ENCODE data around the gene PCSK4. TPM values are rescaled to one million over a fixed set of nuclear protein-coding genes. Genes with fewer than 3 reads are reported as not detected.
"Not testable (repeated sequence)": the region's sequence is repeated elsewhere in the genome, so short reads cannot be mapped to it uniquely, and the experiment has no call there.

PCSK4 gene
- total RNA-seq, 1 experiment from 2014 or later = 11.1 TPM

DNA sequence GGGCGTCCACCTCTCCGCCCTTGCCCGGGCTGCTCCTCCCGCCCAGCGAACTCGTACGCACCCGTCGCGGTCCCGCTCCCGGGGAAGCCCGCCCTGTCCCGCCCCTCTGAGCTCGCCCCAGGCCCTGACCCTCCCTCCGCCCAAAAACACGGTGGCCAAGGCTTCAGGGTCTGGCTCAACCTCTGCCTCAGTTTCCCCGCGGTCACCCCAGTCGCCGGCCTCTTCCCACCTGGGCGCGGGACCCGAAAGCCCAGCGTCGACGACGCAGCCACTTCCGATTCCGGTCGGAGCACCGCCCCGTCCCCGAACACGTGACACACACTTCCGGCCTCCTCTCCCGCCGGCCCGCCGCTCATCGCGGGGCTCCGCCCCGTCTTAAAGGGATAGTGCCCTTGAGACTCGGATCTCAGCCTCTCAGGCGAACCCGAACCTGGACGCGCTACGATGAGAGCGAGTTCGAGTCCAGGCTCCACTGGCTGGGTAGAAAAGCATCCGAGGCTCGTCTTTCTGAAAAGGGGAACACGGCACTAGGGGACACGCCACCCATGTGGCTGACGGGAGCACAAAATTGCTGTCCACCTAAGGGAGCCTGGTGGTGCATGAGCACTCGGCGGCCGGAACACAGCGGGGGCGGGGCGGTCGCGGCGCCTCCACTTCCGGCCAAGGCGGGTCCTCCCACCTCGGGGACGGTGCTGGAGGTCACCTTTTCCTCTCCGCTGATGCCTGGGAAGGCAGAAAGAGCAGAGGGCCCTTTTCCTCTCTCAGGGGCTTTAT is 11.0 kb downstream of the PCSK4 start, which contains the start of gene C19orf25:
Gene C19orf25, minus strand, starts transcription at position 282 of the 774 bp plus-strand sequence. CDS start 312 bp downstream, outside the sequence.
- peak within 1 kb of the TSS; percentile 86 for H2AFZ ChIP-seq (ENCODE audit: low read depth, low read length, poor library complexity, severe bottlenecking)
- peak; percentile 86 for DNase-seq (ENCODE audit: low read depth, low spot score)
- no peaks in the 10 kb centered on the region for H3K9me3 ChIP-seq (ENCODE audit: control insufficient read depth in 1 of 2, insufficient read depth in 1 of 2, low read depth in 1 of 2, low read length in 2 of 2)
- H3K27me3 ChIP-seq (ENCODE audit: insufficient read depth, low read length) = no peaks in the 10 kb centered on the region
- intact Hi-C loops (cut with micrococcal nuclease) = loop anchor here (1.0 kb wide), 2 partner anchors 9 to 11 kb away; partner anchors contain the start of gene PCSK4
- peaks cover 3 to 5% of the 10 kb centered on the region in 2 experiments; a peak in 2 of 4 replicates for H3K36me3 ChIP-seq (ENCODE audit: control insufficient read depth in 1 of 2, insufficient read depth in 2 of 2, low read length in 2 of 2)
- peak within 1 kb of the TSS; percentile 89 for H3K27ac ChIP-seq (ENCODE audit: low read depth, low read length)
- ChIA-PET POLR2A (interaction anchor here (0.8 kb wide), 1 partner anchor 14 kb away, joined by 3 read pairs; no protein-coding TSS in a partner anchor), CTCF (no interaction called here), RAD21 (ENCODE audit: low non-redundant PET in 1 of 2, low total read pairs in 2 of 2, uncharacterized antibody in 2 of 2, unreplicated experiment in 2 of 2) (no interaction called here)
- H3K4me3 ChIP-seq (replicated peaks in 1 of 2; ENCODE audit: low read depth in 1 of 2, low read length in 2 of 2) = peak within 1 kb of the TSS; percentile 85 to 96
- peak within 1 kb of the TSS; percentile 97 for H3K4me2 ChIP-seq (ENCODE audit: low read length)
- peaks cover 34% of the 10 kb centered on the region for H3K79me2 ChIP-seq (ENCODE audit: insufficient read depth, low read length)
- peak; percentile 56 for TF ChIP-seq SIN3A (IDR thresholded peaks at IDR 0.05; ENCODE audit: low read depth)
- TF ChIP-seq EGR1 (IDR thresholded peaks at IDR 0.05; ENCODE audit: low read depth) = peak; percentile 93
- TF ChIP-seq RAD21 (IDR thresholded peaks at IDR 0.05; ENCODE audit: low read depth) = no peak
- TF ChIP-seq POLR2A (IDR thresholded peaks at IDR 0.05; ENCODE audit: borderline replicate concordance, extremely low read depth, insufficient read depth, insufficient read length) = peak; percentile 83
- TF ChIP-seq, protein P1, sequence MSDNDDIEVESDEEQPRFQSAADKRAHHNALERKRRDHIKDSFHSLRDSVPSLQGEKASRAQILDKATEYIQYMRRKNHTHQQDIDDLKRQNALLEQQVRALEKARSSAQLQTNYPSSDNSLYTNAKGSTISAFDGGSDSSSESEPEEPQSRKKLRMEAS (IDR thresholded peaks at IDR 0.05) = peak; percentile 96
- TF ChIP-seq, protein P2, sequence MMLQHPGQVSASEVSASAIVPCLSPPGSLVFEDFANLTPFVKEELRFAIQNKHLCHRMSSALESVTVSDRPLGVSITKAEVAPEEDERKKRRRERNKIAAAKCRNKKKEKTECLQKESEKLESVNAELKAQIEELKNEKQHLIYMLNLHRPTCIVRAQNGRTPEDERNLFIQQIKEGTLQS (IDR thresholded peaks at IDR 0.05) = no peak
- TF ChIP-seq POLR2AphosphoS5 (IDR thresholded peaks at IDR 0.05; ENCODE audit: low read depth, low read length) = peak; percentile 77
- no peak for TF ChIP-seq TCF7L2 (IDR thresholded peaks at IDR 0.05; ENCODE audit: borderline replicate concordance, extremely low read depth, insufficient read depth, insufficient read length)
- peak; percentile 86 for TF ChIP-seq SP1 (IDR thresholded peaks at IDR 0.05; ENCODE audit: low read depth)
- no TSS peak for BruUV-seq (replicated peaks)
- H3K9me2 ChIP-seq (ENCODE audit: insufficient read depth) = no peaks in the 10 kb centered on the region
- no peaks in the 10 kb centered on the region for H4K20me1 ChIP-seq (ENCODE audit: insufficient read depth)
- peak; percentile 87 for ATAC-seq
- peak within 1 kb of the TSS; percentile 88 for H3K9ac ChIP-seq (ENCODE audit: low read length)
- H3K4me1 ChIP-seq (ENCODE audit: control insufficient read depth in 1 of 2, insufficient read depth in 2 of 2, low read length in 2 of 2) = peaks cover 5 to 21% of the 10 kb centered on the region in 2 experiments; a peak in 3 of 4 replicates

DNA sequence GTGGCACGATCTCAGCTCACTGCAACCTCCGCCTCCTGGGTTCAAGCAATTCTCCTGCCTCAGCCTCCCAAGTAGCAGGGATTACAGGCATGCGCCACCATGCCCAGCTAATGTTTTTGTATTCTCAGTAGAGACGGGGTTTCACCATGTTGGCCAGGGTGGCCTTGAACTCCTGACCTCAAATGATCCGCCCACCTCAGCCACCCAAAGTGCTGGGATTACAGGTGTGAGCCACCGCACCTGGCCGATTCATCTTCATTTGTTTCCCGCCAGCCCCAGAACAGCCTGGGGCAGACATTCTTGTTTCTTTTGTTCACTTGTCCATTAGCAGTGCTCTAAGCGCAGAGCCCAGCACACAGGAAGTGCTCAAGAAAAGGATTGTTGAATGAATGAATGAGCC is 13.1 kb downstream of the PCSK4 start:
- H4K20me1 ChIP-seq (ENCODE audit: insufficient read depth); DNase-seq (ENCODE audit: low read depth, low spot score); BruUV-seq (replicated peaks); H3K9me2 ChIP-seq (ENCODE audit: insufficient read depth); ATAC-seq; H2AFZ ChIP-seq (ENCODE audit: low read depth, low read length, poor library complexity, severe bottlenecking); H3K27ac ChIP-seq (ENCODE audit: low read depth, low read length); intact Hi-C loops (cut with micrococcal nuclease); H3K9me3 ChIP-seq (ENCODE audit: control insufficient read depth in 1 of 2, insufficient read depth in 1 of 2, low read depth in 1 of 2, low read length in 2 of 2); CTCF ChIA-PET; H3K36me3 ChIP-seq (ENCODE audit: control insufficient read depth in 1 of 2, insufficient read depth in 2 of 2, low read length in 2 of 2); H3K27me3 ChIP-seq (ENCODE audit: insufficient read depth, low read length); RAD21 ChIA-PET (ENCODE audit: low non-redundant PET in 1 of 2, low total read pairs in 2 of 2, uncharacterized antibody in 2 of 2, unreplicated experiment in 2 of 2): not testable (repeated sequence)
- Histone ChIP-seq H3K9ac (ENCODE audit: low read length) (0 out of 2 replicates have a peak overlapping the region, but pooled peaks have one; percentile 34), H3K79me2 (ENCODE audit: insufficient read depth, low read length) (peaks cover 34% of the 10 kb centered on the region), H3K4me3 (replicated peaks in 1 of 2; ENCODE audit: low read depth in 1 of 2, low read length in 2 of 2) (peak overlapping the region in 1 of 2 experiments; percentile 96; a peak in 1 of 4 replicates), H3K4me2 (ENCODE audit: low read length) (peak overlapping the region; percentile 97), H3K4me1 (ENCODE audit: control insufficient read depth in 1 of 2, insufficient read depth in 2 of 2, low read length in 2 of 2) (peaks cover 6 to 22% of the 10 kb centered on the region in 2 experiments; a peak in 3 of 4 replicates)
- POLR2A ChIA-PET = interaction anchor here (1.2 kb wide), 1 partner anchor 14 kb away, joined by 4 read pairs; the partner anchor contains the start of gene REEP6
